MM.1S (cell line): ENCODE measurements around the gene ADAMTSL1.

Experiments used
- EZH2 ChIP-seq: fragments of 300-600 bp; sonication (generic); optimal IDR thresholded peaks from 2 replicates; pipeline ENCODE3; 2017; ENCODE audit warnings: low read depth, mild to moderate bottlenecking, antibody characterized with exemption, low read length, mixed read lengths
- EZH2phosphoT487 ChIP-seq: fragments of 300-600 bp; sonication (generic); IDR thresholded peaks from 2 replicates; pipeline ENCODE4 v1.6.1; 2018; ENCODE audit warnings: antibody characterized with exemption, low read length
- TF ChIP-seq, protein P1 (sequence below): fragments of 300-600 bp; sonication (generic); IDR thresholded peaks from 2 replicates; pipeline ENCODE4 v1.5.1; 2016; ENCODE audit warnings: antibody characterized with exemption, low read length, mixed read lengths

DNA sequence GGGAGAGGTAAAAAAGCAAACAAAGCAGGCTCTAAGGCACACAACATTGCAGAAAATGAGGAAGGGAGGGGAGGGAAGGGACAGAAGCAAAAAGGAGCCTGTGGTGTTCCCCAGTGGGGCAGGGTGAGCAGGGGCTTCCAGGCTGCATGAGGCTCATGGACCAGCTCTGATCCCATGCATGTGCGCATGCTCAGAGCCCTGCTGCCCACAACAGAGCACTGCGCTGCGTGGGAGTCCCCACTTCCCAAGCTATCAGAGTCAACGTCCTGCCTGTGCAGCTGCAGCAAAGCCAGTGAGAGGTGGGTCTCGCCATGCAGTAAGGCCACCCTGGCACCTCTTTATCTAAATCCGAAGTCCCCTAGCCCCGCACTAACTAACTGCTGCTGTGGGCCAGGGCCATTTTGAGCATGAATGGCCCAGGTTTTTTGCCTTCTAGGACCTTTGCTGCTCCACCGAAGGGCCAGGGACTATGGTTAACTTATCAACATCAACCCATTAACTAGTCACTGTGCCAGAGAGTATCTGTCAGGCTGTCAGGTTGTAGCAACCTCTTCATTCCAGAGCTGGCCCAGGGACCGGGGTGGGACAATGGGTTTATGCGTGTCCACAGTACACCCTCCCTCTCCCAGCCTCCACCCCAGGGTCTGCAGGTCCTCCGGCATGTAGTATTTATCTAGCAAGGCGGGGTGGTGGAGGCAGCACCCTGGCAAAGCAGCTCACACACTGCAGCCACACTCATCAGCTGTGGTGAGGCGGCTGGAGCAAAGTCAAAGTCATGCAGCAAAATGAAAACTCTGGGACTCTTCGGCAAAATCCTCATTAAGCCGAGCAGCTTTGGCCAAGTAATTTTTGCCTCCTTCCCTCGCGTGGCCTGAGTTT lies 435.4 kb downstream of the ADAMTSL1 start:
- TF ChIP-seq, protein P1, sequence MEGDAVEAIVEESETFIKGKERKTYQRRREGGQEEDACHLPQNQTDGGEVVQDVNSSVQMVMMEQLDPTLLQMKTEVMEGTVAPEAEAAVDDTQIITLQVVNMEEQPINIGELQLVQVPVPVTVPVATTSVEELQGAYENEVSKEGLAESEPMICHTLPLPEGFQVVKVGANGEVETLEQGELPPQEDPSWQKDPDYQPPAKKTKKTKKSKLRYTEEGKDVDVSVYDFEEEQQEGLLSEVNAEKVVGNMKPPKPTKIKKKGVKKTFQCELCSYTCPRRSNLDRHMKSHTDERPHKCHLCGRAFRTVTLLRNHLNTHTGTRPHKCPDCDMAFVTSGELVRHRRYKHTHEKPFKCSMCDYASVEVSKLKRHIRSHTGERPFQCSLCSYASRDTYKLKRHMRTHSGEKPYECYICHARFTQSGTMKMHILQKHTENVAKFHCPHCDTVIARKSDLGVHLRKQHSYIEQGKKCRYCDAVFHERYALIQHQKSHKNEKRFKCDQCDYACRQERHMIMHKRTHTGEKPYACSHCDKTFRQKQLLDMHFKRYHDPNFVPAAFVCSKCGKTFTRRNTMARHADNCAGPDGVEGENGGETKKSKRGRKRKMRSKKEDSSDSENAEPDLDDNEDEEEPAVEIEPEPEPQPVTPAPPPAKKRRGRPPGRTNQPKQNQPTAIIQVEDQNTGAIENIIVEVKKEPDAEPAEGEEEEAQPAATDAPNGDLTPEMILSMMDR: no peak
- TF ChIP-seq EZH2: no peak
- no peak for TF ChIP-seq EZH2phosphoT487
